Endothelial cell (in vitro differentiated cells): ENCODE measurements around the gene COL4A1. TPM values are rescaled to one million over a fixed set of nuclear protein-coding genes. Genes with fewer than 3 reads are reported as not detected.
A peak's percentile ranks its signal among the peaks of the same experiment; 100 is the strongest.

Source experiments
- DNase-seq: peaks from one replicate; pipeline ENCODE4 v3.0.0; 2021; ENCODE audit warnings: low spot score
- H3K27ac Mint-ChIP-seq: one replicate; pipeline ENCODE4 v1.8.0; 2021; ENCODE audit warnings: mixed read lengths, inconsistent platforms; ENCODE audit not compliant: unreplicated experiment
- H3K27me3 Mint-ChIP-seq: one replicate; pipeline ENCODE4 v1.8.0; 2021; ENCODE audit warnings: mild to moderate bottlenecking, moderate library complexity, mixed read lengths, inconsistent platforms; ENCODE audit not compliant: unreplicated experiment
- H3K36me3 Mint-ChIP-seq: one replicate; pipeline ENCODE4 v1.8.0; 2021; ENCODE audit warnings: mild to moderate bottlenecking, low read depth, mixed read lengths, inconsistent platforms; ENCODE audit not compliant: unreplicated experiment
- H3K4me1 Mint-ChIP-seq: one replicate; pipeline ENCODE4 v1.8.0; 2021; ENCODE audit warnings: mild to moderate bottlenecking, mixed read lengths, inconsistent platforms; ENCODE audit not compliant: unreplicated experiment
- H3K4me3 Mint-ChIP-seq: one replicate; pipeline ENCODE4 v1.8.0; 2021; ENCODE audit warnings: mild to moderate bottlenecking, mixed read lengths, inconsistent platforms; ENCODE audit not compliant: unreplicated experiment
- H3K9me3 Mint-ChIP-seq: one replicate; pipeline ENCODE4 v1.8.0; 2021; ENCODE audit warnings: mixed read lengths, inconsistent platforms; ENCODE audit not compliant: unreplicated experiment
- CTCF ChIP-seq: fragments of 200-600 bp; sonication (generic); IDR thresholded peaks from one replicate; pipeline ENCODE4 v1.5.0; 2021; ENCODE audit warnings: antibody characterized with exemption; ENCODE audit not compliant: unreplicated experiment
- total RNA-seq: library from RNA; stranded (reverse); fragmentation: NEBNext Ultra II Directional; extraction: Animal tissue kit (Norgen Biotek cat#: 25700); gene quantifications from one replicate; pipeline ENCODE4 v1.2.1, GENCODE V29; 2021; ENCODE audit not compliant: unreplicated experiment

The COL4A1 gene
- total RNA-seq, 1 donor from 2014 or later, result 2,720 TPM

- DNase-seq, result no peak
- Mint-ChIP-seq H3K9me3 (no peaks in the 10 kb centered on the region), H3K4me3 (peak overlapping the region; percentile 65), H3K4me1 (peaks cover 52% of the 10 kb centered on the region), H3K27me3 (peaks cover 18% of the 10 kb centered on the region), H3K36me3 (peaks cover 34% of the 10 kb centered on the region), H3K27ac (no peak overlapping the region)
- no peak for TF ChIP-seq CTCF
These were observed 89.1 kb downstream of the COL4A1 start for GRCh38 chr13:110217811-110218210.

DNA sequence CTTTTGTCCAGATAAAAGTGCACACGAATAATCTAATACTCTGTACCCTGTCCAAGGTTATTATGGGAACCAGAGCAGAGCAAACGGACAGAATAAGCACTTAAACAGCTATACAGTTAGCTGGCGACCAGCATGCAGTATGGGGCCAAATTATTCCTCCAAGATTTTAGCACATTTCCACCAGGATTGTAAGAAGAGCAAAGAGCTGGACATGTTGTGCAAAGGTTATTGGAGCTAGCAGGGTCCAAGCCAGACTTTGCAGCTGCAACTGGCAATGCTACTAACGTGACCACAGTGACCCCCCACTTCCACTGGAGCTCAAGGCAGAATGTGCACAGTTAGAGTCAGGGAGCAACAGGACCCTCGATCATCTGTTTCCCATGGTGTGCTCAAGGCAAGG is 89.9 kb downstream of the COL4A1 start:
- Mint-ChIP-seq H3K4me1 (peaks cover 51% of the 10 kb centered on the region), H3K9me3 (no peaks in the 10 kb centered on the region), H3K36me3 (peaks cover 40% of the 10 kb centered on the region), H3K27ac (no peak overlapping the region), H3K4me3 (no peak overlapping the region), H3K27me3 (peaks cover 18% of the 10 kb centered on the region)
- no peak for TF ChIP-seq CTCF
- no peak for DNase-seq

GRCh38 chr13:110216398-110217041 is 90.4 kb downstream of the COL4A1 start:
- DNase-seq, result no peak
- Mint-ChIP-seq H3K9me3 (no peaks in the 10 kb centered on the region), H3K27ac (no peak overlapping the region), H3K4me1 (peaks cover 46% of the 10 kb centered on the region), H3K36me3 (peaks cover 46% of the 10 kb centered on the region), H3K4me3 (no peak overlapping the region), H3K27me3 (peaks cover 12% of the 10 kb centered on the region)
- TF ChIP-seq CTCF, result no peak

DNA sequence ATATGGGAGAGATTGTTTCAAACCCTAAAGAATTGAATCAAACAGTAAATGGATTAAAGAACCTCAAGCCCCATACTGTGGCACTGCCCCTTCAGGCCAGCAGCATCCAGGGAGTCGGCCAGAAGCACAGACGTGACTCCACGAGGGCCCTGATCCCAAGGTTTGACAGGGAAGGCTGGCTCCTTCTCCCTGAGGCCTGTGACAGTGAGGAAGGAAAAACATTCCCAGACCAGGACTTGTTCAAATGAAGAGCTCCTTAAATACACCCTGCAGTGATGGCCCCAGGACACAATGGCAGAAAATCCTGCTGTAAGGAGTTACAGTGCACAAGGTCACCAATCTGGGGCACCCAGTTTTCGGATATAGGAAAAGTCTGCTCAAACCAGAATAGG is 91.0 kb downstream of the COL4A1 start:
- Mint-ChIP-seq H3K4me3 (no peak overlapping the region), H3K36me3 (peaks cover 50% of the 10 kb centered on the region), H3K9me3 (no peaks in the 10 kb centered on the region), H3K27ac (no peak overlapping the region), H3K27me3 (peaks cover 12% of the 10 kb centered on the region), H3K4me1 (peaks cover 44% of the 10 kb centered on the region)
- no peak for TF ChIP-seq CTCF
- no peak for DNase-seq

DNA sequence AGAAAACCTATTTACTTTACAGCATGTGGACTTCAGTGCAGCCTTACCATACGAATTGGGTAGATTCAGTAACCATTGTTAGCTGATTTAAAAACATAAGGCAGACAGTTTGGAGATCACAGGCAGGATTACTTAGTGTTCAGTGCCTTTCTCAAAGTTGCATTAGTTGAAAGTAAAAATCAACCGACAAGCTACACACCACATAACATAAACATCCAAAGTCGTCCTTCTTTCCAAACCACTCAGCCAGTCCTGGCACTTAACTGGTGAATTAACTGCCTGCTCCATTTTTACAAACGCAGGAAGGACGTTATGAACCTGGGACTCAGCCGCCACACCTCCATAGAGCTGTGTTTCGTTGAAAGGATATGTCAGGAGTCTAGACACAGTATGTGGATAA is 91.4 kb downstream of the COL4A1 start:
- no peak for DNase-seq
- H3K36me3 Mint-ChIP-seq, result peaks cover 54% of the 10 kb centered on the region
- peaks cover 12% of the 10 kb centered on the region for H3K27me3 Mint-ChIP-seq
- no peaks in the 10 kb centered on the region for H3K9me3 Mint-ChIP-seq
- H3K4me3 Mint-ChIP-seq, result no peak overlapping the region
- TF ChIP-seq CTCF, result no peak
- no peak overlapping the region for H3K27ac Mint-ChIP-seq
- peaks cover 44% of the 10 kb centered on the region for H3K4me1 Mint-ChIP-seq
